Vagina (tissue), 2 donors: ENCODE measurements around the gene NCBP1.

Experiments used
- CTCF ChIP-seq, 3 experiments: fragments of 450-650 bp in 2 of 3; fragments of 200-600 bp in 1 of 3; sonication (generic) in 1 of 3; IDR thresholded peaks; one replicate each; pipeline ENCODE4 v1.5.1; 2017 to 2019; ENCODE audit warnings: antibody characterized with exemption in 3 of 3, mild to moderate bottlenecking in 2 of 3, moderate library complexity in 2 of 3
- POLR2A ChIP-seq, 2 donors: fragments of 450-650 bp; IDR thresholded peaks; one replicate each; pipeline ENCODE4 v1.6.1; 2017; ENCODE audit warnings: antibody characterized with exemption in 2 of 2, mild to moderate bottlenecking in 2 of 2, moderate library complexity in 2 of 2
- POLR2AphosphoS5 ChIP-seq, 2 donors: sonication (generic); formaldehyde crosslinking; IDR thresholded peaks; one replicate each; pipeline ENCODE4 v1.9.0; 2017; ENCODE audit warnings: antibody characterized with exemption in 2 of 2, mild to moderate bottlenecking in 2 of 2, low read depth in 1 of 2; ENCODE audit not compliant: insufficient read depth in 1 of 2

- TF ChIP-seq POLR2AphosphoS5 (IDR thresholded peaks at IDR 0.05; ENCODE audit: insufficient read depth in 1 of 2, low read depth in 1 of 2) (no peak), POLR2A (IDR thresholded peaks at IDR 0.05) (no peak), CTCF (IDR thresholded peaks at IDR 0.05) (no peak)
Measured at GRCh38 chr9:97629156-97629555, 4.5 kb upstream of the NCBP1 start.
